VCaP (cell line): ENCODE measurements around the gene IMPDH1.

ENCODE experiments used
- H3K27ac ChIP-seq: fragments of 450-650 bp; 2 replicates; pipeline ENCODE4 v1.5.1; 2017
- TF ChIP-seq, protein P1 (sequence below): fragments of 450-650 bp; conservative IDR thresholded peaks from 2 replicates; pipeline ENCODE4 v1.5.1; 2017; ENCODE audit warnings: mild to moderate bottlenecking, moderate library complexity

Gene IMPDH1

DNA sequence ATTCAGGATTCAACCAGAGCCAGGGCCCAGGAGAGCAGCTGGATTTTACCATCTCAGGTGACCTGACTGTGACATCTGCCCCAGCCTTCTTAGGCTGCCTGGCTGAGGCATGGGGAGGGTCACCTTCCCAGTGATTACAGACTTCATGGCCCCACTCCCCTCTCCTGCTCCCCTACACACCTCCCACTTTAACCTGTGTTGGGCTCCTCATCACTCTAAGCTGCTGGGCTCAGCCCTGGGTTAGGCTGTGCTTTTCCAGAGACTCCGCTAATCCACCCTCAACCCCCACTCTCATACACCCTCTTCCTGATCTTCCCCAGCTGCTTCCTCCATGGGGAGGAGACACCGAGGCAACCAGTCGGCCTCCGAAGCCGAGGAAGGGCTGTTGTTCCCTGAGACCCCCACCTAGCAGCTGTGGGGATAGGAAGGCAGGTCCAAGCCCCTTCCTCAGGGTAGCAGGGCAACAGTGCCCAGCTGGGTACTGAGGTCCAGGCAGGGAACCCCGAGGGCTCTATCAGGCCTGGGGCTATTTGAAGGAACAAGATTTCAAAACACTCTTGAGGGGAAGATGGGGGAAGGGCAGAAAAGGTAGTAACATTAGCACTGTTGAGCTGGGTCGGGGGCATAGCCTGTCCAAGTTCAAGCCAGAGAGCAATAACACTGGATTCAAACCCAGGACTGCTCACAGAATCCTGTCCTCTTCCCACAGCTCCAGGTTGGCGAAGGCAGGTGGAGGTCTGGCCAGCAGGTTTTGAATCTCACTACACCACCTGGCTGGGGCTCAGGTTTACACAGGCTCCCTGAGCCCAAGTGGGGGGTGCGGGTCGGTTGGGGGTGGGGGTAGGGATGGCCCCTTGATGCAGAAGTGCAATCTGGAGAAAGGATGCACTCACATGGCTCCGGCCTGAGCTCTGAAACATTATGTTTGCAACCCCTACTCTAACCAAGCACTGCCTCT, 1.8 kb downstream of the IMPDH1 start:
- no peak overlapping the region for H3K27ac ChIP-seq
- TF ChIP-seq, protein P1, sequence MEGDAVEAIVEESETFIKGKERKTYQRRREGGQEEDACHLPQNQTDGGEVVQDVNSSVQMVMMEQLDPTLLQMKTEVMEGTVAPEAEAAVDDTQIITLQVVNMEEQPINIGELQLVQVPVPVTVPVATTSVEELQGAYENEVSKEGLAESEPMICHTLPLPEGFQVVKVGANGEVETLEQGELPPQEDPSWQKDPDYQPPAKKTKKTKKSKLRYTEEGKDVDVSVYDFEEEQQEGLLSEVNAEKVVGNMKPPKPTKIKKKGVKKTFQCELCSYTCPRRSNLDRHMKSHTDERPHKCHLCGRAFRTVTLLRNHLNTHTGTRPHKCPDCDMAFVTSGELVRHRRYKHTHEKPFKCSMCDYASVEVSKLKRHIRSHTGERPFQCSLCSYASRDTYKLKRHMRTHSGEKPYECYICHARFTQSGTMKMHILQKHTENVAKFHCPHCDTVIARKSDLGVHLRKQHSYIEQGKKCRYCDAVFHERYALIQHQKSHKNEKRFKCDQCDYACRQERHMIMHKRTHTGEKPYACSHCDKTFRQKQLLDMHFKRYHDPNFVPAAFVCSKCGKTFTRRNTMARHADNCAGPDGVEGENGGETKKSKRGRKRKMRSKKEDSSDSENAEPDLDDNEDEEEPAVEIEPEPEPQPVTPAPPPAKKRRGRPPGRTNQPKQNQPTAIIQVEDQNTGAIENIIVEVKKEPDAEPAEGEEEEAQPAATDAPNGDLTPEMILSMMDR: no peak

DNA sequence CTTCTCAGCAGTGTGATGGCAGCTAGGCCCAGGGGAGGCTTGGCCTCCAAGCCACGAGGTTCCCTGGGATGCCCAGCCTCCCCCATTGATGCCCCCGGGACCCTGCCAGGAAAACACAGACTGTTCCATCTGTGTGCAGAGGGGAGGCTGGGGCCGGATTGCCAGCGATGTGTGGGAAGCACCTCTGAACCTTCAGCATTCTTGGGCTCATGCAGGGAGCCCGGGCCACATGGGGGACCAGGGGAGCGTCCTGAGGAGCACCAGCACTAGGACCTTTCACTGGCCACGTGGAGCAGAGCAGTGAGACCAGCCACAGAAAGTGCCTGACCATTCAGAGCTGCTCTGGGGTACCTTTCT, 2.6 kb downstream of the IMPDH1 start:
- peak overlapping the region; percentile 93; the same call in 1 of the 2 replicates for H3K27ac ChIP-seq
- TF ChIP-seq, protein P1: no peak

DNA sequence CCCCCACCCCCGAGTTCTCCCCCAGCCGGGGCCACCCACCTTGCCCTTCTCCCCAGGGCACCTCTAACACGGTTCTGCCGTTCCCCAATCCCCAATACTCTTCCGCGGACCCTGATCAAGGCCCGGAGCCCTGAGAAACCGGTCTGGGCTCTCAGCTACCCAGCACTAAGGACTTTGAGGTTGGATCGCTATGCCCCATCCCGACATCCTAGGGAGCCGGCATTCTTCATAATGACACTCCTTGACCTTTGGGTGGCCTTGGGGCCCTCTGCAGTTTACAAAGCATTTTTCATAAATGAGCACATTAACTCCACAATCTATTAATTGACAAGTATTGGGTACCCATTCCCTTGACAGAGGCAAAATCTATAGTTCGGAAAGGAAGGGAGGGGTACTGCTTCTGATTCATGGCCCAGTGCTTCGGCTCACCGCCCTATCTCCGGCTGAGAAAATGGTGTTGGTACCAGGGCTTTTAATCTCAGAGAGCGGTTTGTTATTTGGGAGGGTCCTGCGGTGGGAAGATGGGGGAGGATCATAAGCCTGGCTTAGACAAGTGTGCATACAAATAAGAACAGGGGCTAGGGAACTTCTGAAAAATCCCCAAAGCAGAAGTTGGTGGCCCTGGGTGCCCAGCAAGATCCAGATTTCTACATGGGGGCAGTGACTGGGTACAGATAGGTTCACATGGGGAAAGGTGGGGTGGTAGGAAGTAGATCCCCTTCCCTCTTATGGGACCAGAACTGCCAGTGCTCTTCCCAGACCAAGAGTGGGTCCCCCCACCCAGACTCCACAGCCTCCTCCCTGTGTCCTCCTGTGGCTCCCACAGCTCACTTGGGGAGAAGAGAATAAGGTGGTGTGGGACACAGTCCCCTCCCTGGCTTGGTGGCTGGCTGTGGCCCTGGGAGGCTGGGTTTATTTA, 3.2 kb downstream of the IMPDH1 start:
- TF ChIP-seq, protein P1: no peak
- H3K27ac ChIP-seq: peak overlapping the region; percentile 93

GRCh38 chr7:128405471-128406313, 4.1 kb downstream of the IMPDH1 start:
- peak overlapping the region; percentile 93 for H3K27ac ChIP-seq
- TF ChIP-seq, protein P1: no peak

DNA sequence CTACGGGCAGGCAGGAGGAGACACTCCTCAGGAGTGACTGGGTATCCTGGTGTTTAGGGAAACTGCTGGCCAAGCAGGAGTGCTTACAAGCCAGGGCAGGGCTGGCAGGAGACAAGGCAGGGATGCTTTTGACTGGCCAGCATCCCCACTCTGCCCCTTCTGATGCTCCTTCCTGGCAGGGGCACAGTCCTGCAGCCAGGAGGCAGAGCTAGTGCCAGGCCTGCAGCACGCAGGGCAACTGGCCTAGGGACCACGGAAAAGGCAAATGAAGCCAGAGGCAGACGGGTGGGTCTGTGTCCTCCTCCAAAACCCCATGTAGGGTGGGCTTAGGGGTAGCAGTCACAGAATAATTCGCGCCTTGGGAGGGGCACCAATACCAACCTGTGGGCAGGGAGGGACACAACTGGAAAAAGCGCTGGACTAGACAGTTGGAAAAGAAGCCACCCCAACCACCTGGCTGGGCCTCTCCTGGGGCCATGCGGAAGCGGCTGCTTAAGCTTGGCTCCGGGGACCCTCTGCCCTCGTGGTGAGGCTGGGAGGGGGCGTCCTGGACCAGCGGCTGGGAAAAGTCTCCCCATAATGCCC, 4.8 kb downstream of the IMPDH1 start:
- peak overlapping the region; percentile 93 for H3K27ac ChIP-seq
- TF ChIP-seq, protein P1: peak; percentile 36

DNA sequence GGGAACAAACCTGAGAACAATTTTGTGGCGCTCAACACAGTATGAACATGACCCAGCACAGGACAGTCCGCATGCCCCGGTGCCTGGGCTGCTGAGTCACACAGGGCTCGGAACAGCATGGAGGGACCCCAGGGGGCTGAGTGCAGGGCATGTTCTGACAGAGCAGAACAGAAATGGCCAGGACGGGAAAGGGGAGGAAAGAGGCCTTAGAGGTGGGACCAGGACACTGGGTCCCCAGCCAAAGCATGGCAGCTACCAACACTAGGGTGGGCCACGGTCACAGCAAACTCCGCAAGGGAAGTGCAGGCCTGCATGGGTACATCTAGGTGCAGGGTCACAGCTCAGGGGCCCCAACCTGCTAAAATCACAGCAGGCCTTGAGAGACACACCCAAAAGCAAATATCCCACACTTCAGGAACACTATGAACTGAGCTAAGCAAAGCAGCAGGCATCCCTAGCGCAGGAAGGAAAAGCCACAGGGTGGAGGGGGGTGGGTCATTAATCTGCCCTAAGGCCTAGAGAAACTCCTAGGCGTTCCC, 5.6 kb downstream of the IMPDH1 start:
- TF ChIP-seq, protein P1: no peak
- peak overlapping the region; percentile 93 for H3K27ac ChIP-seq
